ENCODE measurements around the gene WBP2NL.
A peak's percentile ranks its signal among the peaks of the same experiment; 100 is the strongest.

WBP2NL gene

GRCh38 chr22:41963453-41964111 lies 35.0 kb upstream of the WBP2NL start:
- peaks cover 10% of the 10 kb centered on the region for H3K27me3 Mint-ChIP-seq (ENCODE audit: low read depth, poor library complexity)
- no peaks in the 10 kb centered on the region for H3K36me3 Mint-ChIP-seq (ENCODE audit: low read depth)
- TF ChIP-seq CTCF (IDR thresholded peaks at IDR 0.05): no peak
- no peak overlapping the region for H3K4me3 Mint-ChIP-seq
- peak overlapping the region; percentile 56 for H3K27ac Mint-ChIP-seq
- H3K9me3 Mint-ChIP-seq: no peaks in the 10 kb centered on the region
- peaks cover 24% of the 10 kb centered on the region for H3K4me1 Mint-ChIP-seq
- no peak for DNase-seq

- no peak overlapping the region for H3K4me3 Mint-ChIP-seq
- no peak for TF ChIP-seq CTCF (IDR thresholded peaks at IDR 0.05)
- no peak for DNase-seq
- no peaks in the 10 kb centered on the region for H3K36me3 Mint-ChIP-seq (ENCODE audit: low read depth)
- H3K4me1 Mint-ChIP-seq: peaks cover 28% of the 10 kb centered on the region
- H3K27me3 Mint-ChIP-seq (ENCODE audit: low read depth, poor library complexity): peaks cover 10% of the 10 kb centered on the region
- no peaks in the 10 kb centered on the region for H3K9me3 Mint-ChIP-seq
- peak overlapping the region; percentile 56 for H3K27ac Mint-ChIP-seq
Measured at GRCh38 chr22:41964112-41964491, 34.5 kb upstream of the WBP2NL start.

- Mint-ChIP-seq H3K27me3 (ENCODE audit: low read depth, poor library complexity) (peaks cover 18% of the 10 kb centered on the region), H3K9me3 (no peaks in the 10 kb centered on the region), H3K27ac (no peak overlapping the region), H3K4me1 (peaks cover 36% of the 10 kb centered on the region), H3K36me3 (ENCODE audit: low read depth) (no peaks in the 10 kb centered on the region), H3K4me3 (no peak overlapping the region)
- DNase-seq: no peak
- TF ChIP-seq CTCF (IDR thresholded peaks at IDR 0.05): no peak
Measured at GRCh38 chr22:41966225-41966606, 32.4 kb upstream of the WBP2NL start.

- H3K4me1 Mint-ChIP-seq: peaks cover 36% of the 10 kb centered on the region
- H3K27me3 Mint-ChIP-seq (ENCODE audit: low read depth, poor library complexity): peaks cover 23% of the 10 kb centered on the region
- DNase-seq: no peak
- no peaks in the 10 kb centered on the region for H3K36me3 Mint-ChIP-seq (ENCODE audit: low read depth)
- TF ChIP-seq CTCF (IDR thresholded peaks at IDR 0.05): peak; percentile 13
- H3K9me3 Mint-ChIP-seq: no peaks in the 10 kb centered on the region
- H3K27ac Mint-ChIP-seq: no peak overlapping the region
- no peak overlapping the region for H3K4me3 Mint-ChIP-seq
Measured at GRCh38 chr22:41966607-41967240, 31.9 kb upstream of the WBP2NL start.

GRCh38 chr22:41968601-41969000 lies 30.0 kb upstream of the WBP2NL start:
- H3K4me3 Mint-ChIP-seq: no peak overlapping the region
- H3K9me3 Mint-ChIP-seq: peaks cover 4% of the 10 kb centered on the region
- H3K4me1 Mint-ChIP-seq: peaks cover 41% of the 10 kb centered on the region
- DNase-seq: no peak
- H3K36me3 Mint-ChIP-seq (ENCODE audit: low read depth): no peaks in the 10 kb centered on the region
- H3K27ac Mint-ChIP-seq: no peak overlapping the region
- TF ChIP-seq CTCF (IDR thresholded peaks at IDR 0.05): no peak
- peaks cover 35% of the 10 kb centered on the region for H3K27me3 Mint-ChIP-seq (ENCODE audit: low read depth, poor library complexity)

All from nephron progenitor cell (in vitro differentiated cells).